ENCODE data around the gene CAMTA1.

DNA sequence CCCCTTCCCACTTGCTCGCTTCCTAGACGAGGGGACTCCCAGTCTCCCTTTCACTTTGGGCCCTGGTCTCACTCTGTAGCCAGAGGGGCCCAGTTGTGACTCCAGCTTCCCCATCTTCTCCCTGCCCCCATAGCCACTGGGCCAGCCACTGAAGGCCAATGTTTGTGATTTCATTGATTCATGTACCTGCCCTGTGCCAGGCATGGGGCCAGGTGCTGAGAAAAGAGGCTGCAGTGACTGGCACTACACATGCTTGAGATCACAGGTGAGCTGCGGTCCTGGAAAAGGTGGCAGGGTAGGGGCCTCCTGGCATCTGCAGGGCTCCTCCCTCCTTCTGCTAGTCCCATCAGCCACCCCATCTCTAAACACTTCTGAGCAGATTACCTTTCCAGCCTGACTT is 640.5 kb downstream of the CAMTA1 start:
- TF ChIP-seq ZNF626 (tag by site-specific recombination; IDR thresholded peaks at IDR 0.05), result no peak
- no peak for TF ChIP-seq ZNF658 (tag by site-specific recombination; IDR thresholded peaks at IDR 0.05)
- TF ChIP-seq, protein P1, sequence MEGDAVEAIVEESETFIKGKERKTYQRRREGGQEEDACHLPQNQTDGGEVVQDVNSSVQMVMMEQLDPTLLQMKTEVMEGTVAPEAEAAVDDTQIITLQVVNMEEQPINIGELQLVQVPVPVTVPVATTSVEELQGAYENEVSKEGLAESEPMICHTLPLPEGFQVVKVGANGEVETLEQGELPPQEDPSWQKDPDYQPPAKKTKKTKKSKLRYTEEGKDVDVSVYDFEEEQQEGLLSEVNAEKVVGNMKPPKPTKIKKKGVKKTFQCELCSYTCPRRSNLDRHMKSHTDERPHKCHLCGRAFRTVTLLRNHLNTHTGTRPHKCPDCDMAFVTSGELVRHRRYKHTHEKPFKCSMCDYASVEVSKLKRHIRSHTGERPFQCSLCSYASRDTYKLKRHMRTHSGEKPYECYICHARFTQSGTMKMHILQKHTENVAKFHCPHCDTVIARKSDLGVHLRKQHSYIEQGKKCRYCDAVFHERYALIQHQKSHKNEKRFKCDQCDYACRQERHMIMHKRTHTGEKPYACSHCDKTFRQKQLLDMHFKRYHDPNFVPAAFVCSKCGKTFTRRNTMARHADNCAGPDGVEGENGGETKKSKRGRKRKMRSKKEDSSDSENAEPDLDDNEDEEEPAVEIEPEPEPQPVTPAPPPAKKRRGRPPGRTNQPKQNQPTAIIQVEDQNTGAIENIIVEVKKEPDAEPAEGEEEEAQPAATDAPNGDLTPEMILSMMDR (tag by site-specific recombination; IDR thresholded peaks at IDR 0.05), result no peak
- TF ChIP-seq, protein P2, sequence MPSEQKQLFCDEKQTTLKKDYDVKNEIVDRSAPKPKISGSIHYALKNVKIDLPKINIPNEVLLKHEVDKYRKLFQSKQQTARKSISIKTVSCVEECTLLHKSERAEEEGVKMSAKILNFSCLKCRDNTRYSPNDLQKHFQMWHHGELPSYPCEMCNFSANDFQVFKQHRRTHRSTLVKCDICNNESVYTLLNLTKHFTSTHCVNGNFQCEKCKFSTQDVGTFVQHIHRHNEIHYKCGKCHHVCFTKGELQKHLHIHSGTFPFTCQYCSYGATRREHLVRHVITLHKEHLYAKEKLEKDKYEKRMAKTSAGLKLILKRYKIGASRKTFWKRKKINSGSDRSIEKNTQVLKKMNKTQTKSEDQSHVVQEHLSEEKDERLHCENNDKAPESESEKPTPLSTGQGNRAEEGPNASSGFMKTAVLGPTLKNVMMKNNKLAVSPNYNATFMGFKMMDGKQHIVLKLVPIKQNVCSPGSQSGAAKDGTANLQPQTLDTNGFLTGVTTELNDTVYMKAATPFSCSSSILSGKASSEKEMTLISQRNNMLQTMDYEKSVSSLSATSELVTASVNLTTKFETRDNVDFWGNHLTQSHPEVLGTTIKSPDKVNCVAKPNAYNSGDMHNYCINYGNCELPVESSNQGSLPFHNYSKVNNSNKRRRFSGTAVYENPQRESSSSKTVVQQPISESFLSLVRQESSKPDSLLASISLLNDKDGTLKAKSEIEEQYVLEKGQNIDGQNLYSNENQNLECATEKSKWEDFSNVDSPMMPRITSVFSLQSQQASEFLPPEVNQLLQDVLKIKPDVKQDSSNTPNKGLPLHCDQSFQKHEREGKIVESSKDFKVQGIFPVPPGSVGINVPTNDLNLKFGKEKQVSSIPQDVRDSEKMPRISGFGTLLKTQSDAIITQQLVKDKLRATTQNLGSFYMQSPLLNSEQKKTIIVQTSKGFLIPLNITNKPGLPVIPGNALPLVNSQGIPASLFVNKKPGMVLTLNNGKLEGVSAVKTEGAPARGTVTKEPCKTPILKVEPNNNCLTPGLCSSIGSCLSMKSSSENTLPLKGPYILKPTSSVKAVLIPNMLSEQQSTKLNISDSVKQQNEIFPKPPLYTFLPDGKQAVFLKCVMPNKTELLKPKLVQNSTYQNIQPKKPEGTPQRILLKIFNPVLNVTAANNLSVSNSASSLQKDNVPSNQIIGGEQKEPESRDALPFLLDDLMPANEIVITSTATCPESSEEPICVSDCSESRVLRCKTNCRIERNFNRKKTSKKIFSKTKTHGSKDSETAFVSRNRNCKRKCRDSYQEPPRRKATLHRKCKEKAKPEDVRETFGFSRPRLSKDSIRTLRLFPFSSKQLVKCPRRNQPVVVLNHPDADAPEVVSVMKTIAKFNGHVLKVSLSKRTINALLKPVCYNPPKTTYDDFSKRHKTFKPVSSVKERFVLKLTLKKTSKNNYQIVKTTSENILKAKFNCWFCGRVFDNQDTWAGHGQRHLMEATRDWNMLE (tag by site-specific recombination; conservative IDR thresholded peaks at IDR 0.05; ENCODE audit: low read depth), result no peak
- TF ChIP-seq, protein P3, sequence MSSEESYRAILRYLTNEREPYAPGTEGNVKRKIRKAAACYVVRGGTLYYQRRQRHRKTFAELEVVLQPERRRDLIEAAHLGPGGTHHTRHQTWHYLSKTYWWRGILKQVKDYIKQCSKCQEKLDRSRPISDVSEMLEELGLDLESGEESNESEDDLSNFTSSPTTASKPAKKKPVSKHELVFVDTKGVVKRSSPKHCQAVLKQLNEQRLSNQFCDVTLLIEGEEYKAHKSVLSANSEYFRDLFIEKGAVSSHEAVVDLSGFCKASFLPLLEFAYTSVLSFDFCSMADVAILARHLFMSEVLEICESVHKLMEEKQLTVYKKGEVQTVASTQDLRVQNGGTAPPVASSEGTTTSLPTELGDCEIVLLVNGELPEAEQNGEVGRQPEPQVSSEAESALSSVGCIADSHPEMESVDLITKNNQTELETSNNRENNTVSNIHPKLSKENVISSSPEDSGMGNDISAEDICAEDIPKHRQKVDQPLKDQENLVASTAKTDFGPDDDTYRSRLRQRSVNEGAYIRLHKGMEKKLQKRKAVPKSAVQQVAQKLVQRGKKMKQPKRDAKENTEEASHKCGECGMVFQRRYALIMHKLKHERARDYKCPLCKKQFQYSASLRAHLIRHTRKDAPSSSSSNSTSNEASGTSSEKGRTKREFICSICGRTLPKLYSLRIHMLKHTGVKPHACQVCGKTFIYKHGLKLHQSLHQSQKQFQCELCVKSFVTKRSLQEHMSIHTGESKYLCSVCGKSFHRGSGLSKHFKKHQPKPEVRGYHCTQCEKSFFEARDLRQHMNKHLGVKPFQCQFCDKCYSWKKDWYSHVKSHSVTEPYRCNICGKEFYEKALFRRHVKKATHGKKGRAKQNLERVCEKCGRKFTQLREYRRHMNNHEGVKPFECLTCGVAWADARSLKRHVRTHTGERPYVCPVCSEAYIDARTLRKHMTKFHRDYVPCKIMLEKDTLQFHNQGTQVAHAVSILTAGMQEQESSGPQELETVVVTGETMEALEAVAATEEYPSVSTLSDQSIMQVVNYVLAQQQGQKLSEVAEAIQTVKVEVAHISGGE (tag by site-specific recombination; conservative IDR thresholded peaks at IDR 0.05; ENCODE audit: low read depth), result no peak
- TF ChIP-seq, protein P4, sequence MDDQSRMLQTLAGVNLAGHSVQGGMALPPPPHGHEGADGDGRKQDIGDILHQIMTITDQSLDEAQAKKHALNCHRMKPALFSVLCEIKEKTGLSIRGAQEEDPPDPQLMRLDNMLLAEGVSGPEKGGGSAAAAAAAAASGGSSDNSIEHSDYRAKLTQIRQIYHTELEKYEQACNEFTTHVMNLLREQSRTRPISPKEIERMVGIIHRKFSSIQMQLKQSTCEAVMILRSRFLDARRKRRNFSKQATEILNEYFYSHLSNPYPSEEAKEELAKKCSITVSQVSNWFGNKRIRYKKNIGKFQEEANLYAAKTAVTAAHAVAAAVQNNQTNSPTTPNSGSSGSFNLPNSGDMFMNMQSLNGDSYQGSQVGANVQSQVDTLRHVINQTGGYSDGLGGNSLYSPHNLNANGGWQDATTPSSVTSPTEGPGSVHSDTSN (CRISPR knock-in tag; IDR thresholded peaks at IDR 0.05), result no peak
- TF ChIP-seq ZNF768 (tag by site-specific recombination; IDR thresholded peaks at IDR 0.05), result no peak
- no peak for TF ChIP-seq ZNF354C (tag by site-specific recombination; IDR thresholded peaks at IDR 0.05; ENCODE audit: borderline replicate concordance, low read depth)
- TF ChIP-seq ZNF391 (tag by site-specific recombination; IDR thresholded peaks at IDR 0.05; ENCODE audit: borderline replicate concordance, low read depth), result no peak
- no peak for TF ChIP-seq EGR2 (tag by site-specific recombination; IDR thresholded peaks at IDR 0.05; ENCODE audit: low read depth)

All from HEK293 (cell line).